Ascending aorta (tissue), 2 donors: Measurements from ENCODE around the gene CFLAR. TPM values are rescaled to one million over a fixed set of nuclear protein-coding genes. Genes with fewer than 3 reads are reported as not detected.
A peak's percentile ranks its signal among the peaks of the same experiment; 100 is the strongest.

ENCODE experiments used
- DNase-seq, 2 donors: peaks; one replicate each; pipeline ENCODE4 v3.0.0-alpha.2; 2019; ENCODE audit warnings: low spot score in 2 of 2
- H3K27ac ChIP-seq, 2 donors: fragments of 200-600 bp; sonication (generic); one replicate each; pipeline ENCODE4 v1.5.1; 2016 to 2017; ENCODE audit warnings: mild to moderate bottlenecking in 1 of 2
- H3K27me3 ChIP-seq: fragments of 200-600 bp; sonication (generic); one replicate; pipeline ENCODE4 v1.5.1; 2017
- H3K36me3 ChIP-seq, 2 donors: fragments of 200-600 bp; sonication (generic); one replicate each; pipeline ENCODE4 v1.5.1; 2016
- H3K4me1 ChIP-seq, 2 donors: fragments of 200-600 bp; sonication (generic); one replicate each; pipeline ENCODE4 v1.5.1; 2016 to 2017; ENCODE audit warnings: mild to moderate bottlenecking in 1 of 2
- H3K4me3 ChIP-seq, 2 donors: fragments of 200-600 bp; sonication (generic); one replicate each; pipeline ENCODE4 v1.5.1; 2016 to 2017; ENCODE audit warnings: mild to moderate bottlenecking in 1 of 2
- H3K9me3 ChIP-seq, 2 donors: fragments of 200-600 bp; sonication (generic); one replicate each; pipeline ENCODE4 v1.5.1; 2016
- intact Hi-C: fragments of 100-400 bp; cut with DNase I; formaldehyde crosslinking; loops from one replicate; pipeline ENCODE4 v1.15.1; 2023
- total RNA-seq: library from RNA; depleted of rRNA; stranded (reverse); fragments of >200 nt; gene quantifications from one replicate; pipeline ENCODE4 v1.1.0, GENCODE V29; 2016
- TF ChIP-seq, protein P1 (sequence below), 3 experiments: fragments of 200-600 bp in 2 of 3; fragments of 450-650 bp in 1 of 3; sonication (generic) in 2 of 3; IDR thresholded peaks; one replicate each; pipeline ENCODE4 v1.5.1; 2016 to 2019; ENCODE audit warnings: antibody characterized with exemption in 3 of 3, mild to moderate bottlenecking in 1 of 3, moderate library complexity in 1 of 3

CFLAR gene
- total RNA-seq, 1 donor from 2014 or later: 112 TPM

DNA sequence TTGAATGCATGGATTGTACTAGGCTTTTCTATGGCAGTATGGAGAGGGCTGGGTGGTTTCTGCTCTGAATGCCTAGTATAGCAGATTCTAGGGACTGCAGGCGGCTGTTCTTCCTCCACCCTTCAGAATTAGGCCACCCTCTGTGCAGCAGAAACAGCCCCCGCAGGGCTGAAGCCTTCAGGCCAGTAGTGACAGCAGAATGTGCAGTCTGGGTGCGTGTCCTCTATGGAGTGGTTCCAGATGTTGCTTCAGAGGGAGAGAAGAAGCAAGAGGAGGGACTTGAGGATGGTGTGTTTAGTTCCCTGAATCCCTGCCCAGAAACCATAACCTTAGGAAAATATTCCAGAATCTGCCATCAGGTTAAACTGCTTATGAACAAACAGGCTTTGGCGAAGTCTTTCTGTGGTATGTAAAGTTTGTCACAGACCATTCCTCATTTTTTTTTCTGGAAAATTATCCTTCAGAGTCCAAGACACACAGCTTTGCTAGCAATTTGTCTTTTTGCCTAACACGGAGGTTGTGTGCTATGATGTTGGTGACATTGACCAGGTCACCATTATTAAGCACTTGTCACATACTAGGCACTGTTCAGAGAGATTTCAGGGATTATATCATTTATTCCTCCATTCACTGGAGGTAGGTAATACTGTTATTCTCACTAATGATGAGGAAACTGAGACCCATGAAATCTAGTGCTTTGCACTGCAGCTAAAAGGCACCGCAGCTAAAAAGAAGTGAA is 88.1 kb downstream of the CFLAR start:
- Histone ChIP-seq H3K27me3 (no peaks in the 10 kb centered on the region), H3K36me3 (no peaks in the 10 kb centered on the region), H3K4me3 (no peak overlapping the region), H3K9me3 (no peaks in the 10 kb centered on the region), H3K27ac (no peak overlapping the region), H3K4me1 (no peaks in the 10 kb centered on the region)
- TF ChIP-seq, protein P1, sequence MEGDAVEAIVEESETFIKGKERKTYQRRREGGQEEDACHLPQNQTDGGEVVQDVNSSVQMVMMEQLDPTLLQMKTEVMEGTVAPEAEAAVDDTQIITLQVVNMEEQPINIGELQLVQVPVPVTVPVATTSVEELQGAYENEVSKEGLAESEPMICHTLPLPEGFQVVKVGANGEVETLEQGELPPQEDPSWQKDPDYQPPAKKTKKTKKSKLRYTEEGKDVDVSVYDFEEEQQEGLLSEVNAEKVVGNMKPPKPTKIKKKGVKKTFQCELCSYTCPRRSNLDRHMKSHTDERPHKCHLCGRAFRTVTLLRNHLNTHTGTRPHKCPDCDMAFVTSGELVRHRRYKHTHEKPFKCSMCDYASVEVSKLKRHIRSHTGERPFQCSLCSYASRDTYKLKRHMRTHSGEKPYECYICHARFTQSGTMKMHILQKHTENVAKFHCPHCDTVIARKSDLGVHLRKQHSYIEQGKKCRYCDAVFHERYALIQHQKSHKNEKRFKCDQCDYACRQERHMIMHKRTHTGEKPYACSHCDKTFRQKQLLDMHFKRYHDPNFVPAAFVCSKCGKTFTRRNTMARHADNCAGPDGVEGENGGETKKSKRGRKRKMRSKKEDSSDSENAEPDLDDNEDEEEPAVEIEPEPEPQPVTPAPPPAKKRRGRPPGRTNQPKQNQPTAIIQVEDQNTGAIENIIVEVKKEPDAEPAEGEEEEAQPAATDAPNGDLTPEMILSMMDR (IDR thresholded peaks at IDR 0.05): no peak
- intact Hi-C loops: no loop called here
- no peak for DNase-seq

- Histone ChIP-seq H3K27ac (no peak overlapping the region), H3K36me3 (no peaks in the 10 kb centered on the region), H3K4me1 (no peaks in the 10 kb centered on the region), H3K27me3 (no peaks in the 10 kb centered on the region), H3K9me3 (no peaks in the 10 kb centered on the region), H3K4me3 (no peak overlapping the region)
- TF ChIP-seq, protein P1 (IDR thresholded peaks at IDR 0.05): no peak
- intact Hi-C loops: no loop called here
- no peak for DNase-seq
Measured at GRCh38 chr2:201204655-201205514, 88.9 kb downstream of the CFLAR start.

DNA sequence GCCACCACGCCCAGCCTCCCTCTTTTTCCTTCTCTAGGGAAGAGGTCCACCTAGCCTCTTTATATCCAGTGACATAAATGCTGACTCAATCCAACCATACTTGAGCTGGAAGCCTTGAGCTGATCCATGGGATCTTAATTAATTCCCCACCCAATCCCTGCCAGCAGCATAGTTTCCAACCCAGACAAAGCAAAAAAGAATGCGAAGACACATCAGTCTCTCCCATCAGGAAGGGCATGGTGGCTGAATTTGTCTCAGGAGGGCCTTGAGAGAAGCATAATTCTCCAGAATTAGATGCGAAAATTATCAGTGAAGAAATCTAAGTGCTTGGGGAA is 89.5 kb downstream of the CFLAR start:
- Histone ChIP-seq H3K36me3 (no peaks in the 10 kb centered on the region), H3K27ac (no peak overlapping the region), H3K27me3 (no peaks in the 10 kb centered on the region), H3K4me1 (no peaks in the 10 kb centered on the region), H3K9me3 (no peaks in the 10 kb centered on the region), H3K4me3 (no peak overlapping the region)
- intact Hi-C loops: no loop called here
- no peak for DNase-seq
- TF ChIP-seq, protein P1 (IDR thresholded peaks at IDR 0.05): no peak

DNA sequence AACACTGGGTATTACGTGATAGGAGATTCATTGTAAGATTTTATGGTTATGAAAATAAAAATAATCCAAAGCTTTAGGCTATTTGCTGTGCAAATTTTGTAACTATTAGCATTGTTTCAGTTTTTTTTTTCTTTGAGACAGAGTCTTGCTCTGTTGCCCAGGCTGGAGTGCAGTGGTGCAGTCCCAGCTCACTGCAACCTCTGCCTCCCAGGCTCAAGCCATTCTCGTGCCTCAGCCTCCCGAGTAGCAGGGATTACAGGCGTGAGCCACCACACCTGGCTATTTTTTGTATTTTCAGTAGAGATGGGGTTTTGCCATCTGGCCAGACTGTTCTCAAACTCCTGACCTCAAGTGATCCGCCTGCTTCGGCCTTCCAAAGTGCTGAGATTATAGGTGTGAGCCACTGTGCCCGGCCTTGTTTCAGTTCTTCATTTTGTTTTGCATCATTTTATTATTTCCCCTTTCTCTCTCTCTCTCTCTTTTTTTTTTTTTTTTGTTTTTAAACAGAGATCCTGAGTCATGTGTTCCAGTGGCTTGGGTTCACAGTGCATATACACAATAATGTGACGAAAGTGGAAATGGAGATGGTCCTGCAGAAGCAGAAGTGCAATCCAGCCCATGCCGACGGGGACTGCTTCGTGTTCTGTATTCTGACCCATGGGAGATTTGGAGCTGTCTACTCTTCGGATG is 92.7 kb downstream of the CFLAR start:
- Histone ChIP-seq H3K9me3 (no peaks in the 10 kb centered on the region), H3K4me3 (no peak overlapping the region), H3K27ac (no peak overlapping the region), H3K4me1 (no peaks in the 10 kb centered on the region), H3K27me3 (no peaks in the 10 kb centered on the region), H3K36me3 (no peaks in the 10 kb centered on the region)
- intact Hi-C loops: no loop called here
- TF ChIP-seq, protein P1 (IDR thresholded peaks at IDR 0.05): no peak
- DNase-seq: peak in 1 of 2 donors; percentile 67

GRCh38 chr2:201215963-201216362 is 100.0 kb downstream of the CFLAR start:
- Histone ChIP-seq H3K9me3 (no peaks in the 10 kb centered on the region), H3K27me3 (no peaks in the 10 kb centered on the region), H3K4me3 (no peak overlapping the region), H3K27ac (no peak overlapping the region), H3K4me1 (no peaks in the 10 kb centered on the region), H3K36me3 (no peaks in the 10 kb centered on the region)
- TF ChIP-seq, protein P1 (IDR thresholded peaks at IDR 0.05): no peak
- intact Hi-C loops: no loop called here
- no peak for DNase-seq
